ENCODE data around the gene PCDH11Y.
"Not testable (repeated sequence)": the region's sequence is repeated elsewhere in the genome, so short reads cannot be mapped to it uniquely, and the experiment has no call there.

PCDH11Y gene

DNA sequence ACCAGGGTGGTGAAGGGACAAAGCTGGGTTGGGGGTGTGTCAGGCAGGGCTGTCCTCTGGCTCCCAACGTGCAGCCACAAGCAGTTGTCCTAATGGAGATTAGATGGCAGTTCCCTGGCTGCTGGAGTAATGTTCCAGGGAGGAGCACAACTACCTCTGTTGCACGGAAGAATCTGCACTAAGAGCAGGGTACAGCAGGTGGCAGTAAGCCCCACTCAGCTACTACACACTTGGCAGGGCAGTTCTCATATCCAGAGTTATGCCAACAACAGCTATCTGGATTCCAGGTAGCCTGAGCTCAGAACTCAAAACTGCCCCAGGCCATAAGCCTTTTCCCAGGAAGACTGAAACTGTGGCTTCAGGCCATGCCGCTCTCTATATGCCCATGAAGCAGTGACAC is 761.3 kb downstream of the PCDH11Y start:
- DNase-seq (ENCODE audit: low read depth in 1 of 2, low spot score in 1 of 2); in situ Hi-C loops (cut with HindIII; ENCODE audit: low pct_unique_long_range_greater_than_20kb, low sequenced_read_pairs): not testable (repeated sequence)

DNA sequence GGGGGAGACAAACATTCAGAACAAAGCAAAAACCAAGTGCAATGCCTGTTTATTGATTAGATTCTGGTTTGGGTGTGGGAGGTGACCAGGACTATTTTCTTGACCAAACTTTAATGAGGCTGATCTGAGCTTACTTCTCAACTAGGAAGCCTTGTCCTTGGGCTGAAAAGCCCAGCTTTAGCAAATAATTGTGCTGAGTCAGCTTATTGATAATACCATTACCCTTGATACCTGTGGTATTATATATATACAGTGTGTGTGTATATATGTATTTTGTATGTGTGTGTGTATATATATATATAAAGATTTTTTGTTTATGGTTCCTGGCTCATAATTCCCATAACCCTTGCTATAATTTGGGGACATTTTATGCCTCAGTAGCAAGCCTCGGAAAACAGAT is 776.4 kb downstream of the PCDH11Y start:
- DNase-seq (ENCODE audit: low read depth in 1 of 2, low spot score in 1 of 2); in situ Hi-C loops (cut with HindIII; ENCODE audit: low pct_unique_long_range_greater_than_20kb, low sequenced_read_pairs): not testable (repeated sequence)

Data from T47D (cell line).